Measurements from ENCODE around the gene RYR3.

The RYR3 gene

DNA sequence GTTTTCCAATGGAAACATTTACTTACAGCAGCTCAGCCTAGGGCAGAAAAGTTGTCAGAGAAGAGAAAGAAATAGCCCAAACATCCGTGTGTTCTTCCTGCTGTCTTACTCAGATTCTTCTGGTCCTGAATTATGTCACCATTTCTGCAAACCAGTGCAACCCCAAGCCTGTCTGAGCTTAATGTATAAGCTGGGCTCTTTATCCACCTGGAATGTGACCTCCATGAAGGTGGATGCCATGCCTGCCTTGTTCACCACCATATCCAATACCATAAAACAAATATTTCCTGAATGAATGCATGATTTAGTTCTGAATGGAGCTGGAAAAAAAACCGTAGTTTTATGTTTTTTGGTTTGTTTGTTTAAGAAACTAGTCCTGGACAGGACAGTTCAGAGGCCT lies 150.9 kb downstream of the RYR3 start:
- Histone ChIP-seq H3K36me3 (ENCODE audit: control insufficient read depth in 2 of 2, insufficient read depth in 1 of 2, low read length in 2 of 2) (no peaks in the 10 kb centered on the region), H3K4me1 (ENCODE audit: control insufficient read depth, insufficient read depth, low read length) (no peaks in the 10 kb centered on the region), H3K9me3 (ENCODE audit: control insufficient read depth, insufficient read depth, low read depth, low read length) (no peaks in the 10 kb centered on the region), H3K4me3 (ENCODE audit: low read depth, low read length) (no peak overlapping the region), H3K27ac (ENCODE audit: extremely low read depth, low read depth, low read length) (no peak overlapping the region)
- TF ChIP-seq OSR2 (tag by site-specific recombination; IDR thresholded peaks at IDR 0.05), result no peak
- no peak for TF ChIP-seq SP2 (tag by site-specific recombination; IDR thresholded peaks at IDR 0.05)
- TF ChIP-seq ZNF555 (tag by site-specific recombination; conservative IDR thresholded peaks at IDR 0.05), result no peak
- no peak for TF ChIP-seq ZNF548 (tag by site-specific recombination; IDR thresholded peaks at IDR 0.05)
- no peak for TF ChIP-seq ZNF707 (tag by site-specific recombination; IDR thresholded peaks at IDR 0.05)
- TF ChIP-seq SCRT1 (tag by site-specific recombination; IDR thresholded peaks at IDR 0.05; ENCODE audit: borderline replicate concordance), result no peak
- no peak for TF ChIP-seq ZNF19 (tag by site-specific recombination; IDR thresholded peaks at IDR 0.05; ENCODE audit: low read depth)
- TF ChIP-seq, protein P1, sequence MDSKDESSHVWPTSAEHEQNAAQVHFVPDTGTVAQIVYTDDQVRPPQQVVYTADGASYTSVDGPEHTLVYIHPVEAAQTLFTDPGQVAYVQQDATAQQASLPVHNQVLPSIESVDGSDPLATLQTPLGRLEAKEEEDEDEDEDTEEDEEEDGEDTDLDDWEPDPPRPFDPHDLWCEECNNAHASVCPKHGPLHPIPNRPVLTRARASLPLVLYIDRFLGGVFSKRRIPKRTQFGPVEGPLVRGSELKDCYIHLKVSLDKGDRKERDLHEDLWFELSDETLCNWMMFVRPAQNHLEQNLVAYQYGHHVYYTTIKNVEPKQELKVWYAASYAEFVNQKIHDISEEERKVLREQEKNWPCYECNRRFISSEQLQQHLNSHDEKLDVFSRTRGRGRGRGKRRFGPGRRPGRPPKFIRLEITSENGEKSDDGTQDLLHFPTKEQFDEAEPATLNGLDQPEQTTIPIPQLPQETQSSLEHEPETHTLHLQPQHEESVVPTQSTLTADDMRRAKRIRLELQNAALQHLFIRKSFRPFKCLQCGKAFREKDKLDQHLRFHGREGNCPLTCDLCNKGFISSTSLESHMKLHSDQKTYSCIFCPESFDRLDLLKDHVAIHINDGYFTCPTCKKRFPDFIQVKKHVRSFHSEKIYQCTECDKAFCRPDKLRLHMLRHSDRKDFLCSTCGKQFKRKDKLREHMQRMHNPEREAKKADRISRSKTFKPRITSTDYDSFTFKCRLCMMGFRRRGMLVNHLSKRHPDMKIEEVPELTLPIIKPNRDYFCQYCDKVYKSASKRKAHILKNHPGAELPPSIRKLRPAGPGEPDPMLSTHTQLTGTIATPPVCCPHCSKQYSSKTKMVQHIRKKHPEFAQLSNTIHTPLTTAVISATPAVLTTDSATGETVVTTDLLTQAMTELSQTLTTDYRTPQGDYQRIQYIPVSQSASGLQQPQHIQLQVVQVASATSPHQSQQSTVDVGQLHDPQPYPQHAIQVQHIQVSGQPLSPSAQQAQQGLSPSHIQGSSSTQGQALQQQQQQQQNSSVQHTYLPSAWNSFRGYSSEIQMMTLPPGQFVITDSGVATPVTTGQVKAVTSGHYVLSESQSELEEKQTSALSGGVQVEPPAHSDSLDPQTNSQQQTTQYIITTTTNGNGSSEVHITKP (tag by site-specific recombination; IDR thresholded peaks at IDR 0.05), result no peak
- no peak for TF ChIP-seq SCRT2 (tag by site-specific recombination; IDR thresholded peaks at IDR 0.05)
- TF ChIP-seq ZNF354C (tag by site-specific recombination; IDR thresholded peaks at IDR 0.05; ENCODE audit: borderline replicate concordance, low read depth), result no peak
- TF ChIP-seq ZSCAN30 (tag by site-specific recombination; IDR thresholded peaks at IDR 0.05), result no peak
- TF ChIP-seq ZNF155 (tag by site-specific recombination; IDR thresholded peaks at IDR 0.05), result no peak
- no peak for TF ChIP-seq ZNF624 (tag by site-specific recombination; IDR thresholded peaks at IDR 0.05)
- TF ChIP-seq ZNF2 (tag by site-specific recombination; IDR thresholded peaks at IDR 0.05), result no peak
- CTCF ChIA-PET, result no interaction called here
- POLR2A ChIA-PET, result no interaction called here

DNA sequence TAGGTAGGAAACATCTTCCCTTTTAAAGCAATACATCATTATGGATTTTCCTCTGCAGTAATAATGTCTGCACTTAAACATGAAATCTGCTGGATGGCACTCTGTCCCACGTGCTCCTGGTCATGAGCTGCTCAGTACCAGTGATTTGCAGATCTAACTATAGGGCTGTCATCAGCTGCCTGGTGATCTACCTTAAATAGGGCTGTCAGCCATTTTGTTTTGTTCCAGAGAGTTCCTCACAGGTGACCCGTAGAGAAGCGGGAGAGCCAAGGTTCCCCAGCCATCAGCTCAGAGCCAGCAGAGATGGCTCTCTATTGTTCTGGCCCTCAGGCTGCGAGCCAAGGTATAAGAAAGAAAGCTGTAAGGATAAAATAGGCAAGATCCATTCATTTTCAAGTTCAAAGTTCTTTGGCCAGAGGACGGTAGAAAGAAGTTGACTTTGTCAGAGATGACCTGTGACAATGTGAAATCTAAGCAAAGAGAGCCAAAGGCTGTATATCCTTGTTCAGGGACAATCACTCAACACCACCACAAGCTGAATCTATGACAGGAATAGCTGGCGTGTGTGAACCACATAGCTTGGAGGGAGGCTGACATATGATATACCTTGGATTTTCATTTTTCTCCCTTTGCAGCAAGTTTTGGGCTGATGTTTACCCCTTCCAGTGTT lies 156.5 kb downstream of the RYR3 start:
- Histone ChIP-seq H3K27ac (ENCODE audit: extremely low read depth, low read depth, low read length) (no peak overlapping the region), H3K9me3 (ENCODE audit: control insufficient read depth, insufficient read depth, low read depth, low read length) (no peaks in the 10 kb centered on the region), H3K4me1 (ENCODE audit: control insufficient read depth, insufficient read depth, low read length) (no peaks in the 10 kb centered on the region), H3K4me3 (ENCODE audit: low read depth, low read length) (no peak overlapping the region), H3K36me3 (ENCODE audit: control insufficient read depth in 2 of 2, insufficient read depth in 1 of 2, low read length in 2 of 2) (no peaks in the 10 kb centered on the region)
- ChIA-PET POLR2A (no interaction called here), CTCF (no interaction called here)
- TF ChIP-seq ZNF37A (tag by site-specific recombination; IDR thresholded peaks at IDR 0.05) (no peak), ZNF19 (tag by site-specific recombination; IDR thresholded peaks at IDR 0.05; ENCODE audit: low read depth) (no peak)

DNA sequence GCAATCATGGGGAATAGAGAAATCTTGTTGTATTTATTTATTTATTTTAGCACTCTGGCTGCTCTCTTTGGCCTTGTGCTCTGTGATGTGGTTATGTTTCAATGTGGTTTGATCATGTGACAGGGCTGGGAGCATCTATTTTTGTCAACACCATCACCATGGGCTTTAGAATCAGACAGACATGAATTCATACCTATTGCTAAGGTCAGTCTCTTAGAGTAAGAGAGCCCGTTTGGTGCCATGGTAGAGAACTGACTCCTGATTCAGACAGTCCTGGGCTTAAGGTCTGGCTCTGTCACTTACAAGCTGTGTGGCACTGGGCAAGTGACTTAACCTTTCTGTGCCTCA lies 157.0 kb downstream of the RYR3 start:
- Histone ChIP-seq H3K36me3 (ENCODE audit: control insufficient read depth in 2 of 2, insufficient read depth in 1 of 2, low read length in 2 of 2) (no peaks in the 10 kb centered on the region), H3K4me3 (ENCODE audit: low read depth, low read length) (no peak overlapping the region), H3K27ac (ENCODE audit: extremely low read depth, low read depth, low read length) (no peak overlapping the region), H3K9me3 (ENCODE audit: control insufficient read depth, insufficient read depth, low read depth, low read length) (no peaks in the 10 kb centered on the region), H3K4me1 (ENCODE audit: control insufficient read depth, insufficient read depth, low read length) (no peaks in the 10 kb centered on the region)
- TF ChIP-seq IKZF3 (tag by site-specific recombination; IDR thresholded peaks at IDR 0.05), result no peak
- TF ChIP-seq ZNF169 (tag by site-specific recombination; IDR thresholded peaks at IDR 0.05), result no peak
- ChIA-PET POLR2A (no interaction called here), CTCF (no interaction called here)

All from HEK293 (cell line).